A549 (cell line): ENCODE data around the gene SKA2. TPM values are rescaled to one million over a fixed set of nuclear protein-coding genes. Genes with fewer than 3 reads are reported as not detected.

Experiments used
- ATAC-seq, 2 experiments: fragments of 200-7000 bp in 1 of 2; fragments of >200 bp in 1 of 2; cut with Nextera tagmentation in 1 of 2; cut with Tn5 transposase in 1 of 2; 3 replicates each; pipeline versions ENCODE4 v1.8.0 to v1.9.1; 2018 to 2020; ENCODE audit warnings: mild to moderate bottlenecking in 1 of 2, moderate library complexity in 1 of 2
- CTCF ChIA-PET: fragments of 300-600 bp; sonication (Branson Sonifier 250); formaldehyde crosslinking; extraction: SDS; loops from one replicate; lab custom pipeline; 2021; ENCODE audit warnings: antibody characterized with exemption, inconsistent platforms; lab: Yijun Ruan, JAX
- POLR2A ChIA-PET: fragments of 350-600 bp; formaldehyde crosslinking; extraction: SDS; loops from one replicate; lab custom pipeline; 2021; ENCODE audit warnings: antibody characterized with exemption, inconsistent platforms; lab: Yijun Ruan, JAX
- DNase-seq, 2 experiments: peaks; one replicate each; pipeline versions ENCODE4 v3.0.0 to v3.0.0-alpha.2; 2011 to 2016; ENCODE audit warnings: low read depth in 1 of 2, low spot score in 1 of 2
- FAIRE-seq: peaks from 2 replicates; lab custom pipeline; 2011; peaks lifted over from hg19 to GRCh38; lab: Jason Lieb, UNC
- H3K27ac ChIP-seq, 2 experiments: fragments of >200 bp; sonication (Bioruptor Twin); formaldehyde crosslinking; 3 replicates each; pipeline ENCODE4 v1.5.1; 2016 to 2017
- H3K4me1 ChIP-seq: fragments of >200 bp; sonication (Bioruptor Twin); formaldehyde crosslinking; 3 replicates; pipeline ENCODE4 v1.6.1; 2016
- H3K4me2 ChIP-seq: fragments of >200 bp; sonication (Bioruptor Twin); formaldehyde crosslinking; 3 replicates; pipeline ENCODE4 v1.6.1; 2016
- H3K4me3 ChIP-seq: fragments of >200 bp; sonication (Bioruptor Twin); formaldehyde crosslinking; 3 replicates; pipeline ENCODE4 v1.5.1; 2016
- H3K9me3 ChIP-seq: fragments of >200 bp; sonication (Bioruptor Twin); formaldehyde crosslinking; 3 replicates; pipeline ENCODE4 v1.6.1; 2016
- ATOH8 ChIP-seq: fragments of 250-450 bp; sonication (Bioruptor Pico); IDR thresholded peaks from 2 replicates; pipeline ENCODE4 v1.5.0; 2020; ENCODE audit warnings: low read depth, mild to moderate bottlenecking, moderate library complexity
- CBX8 ChIP-seq: fragments of 200-600 bp; sonication (generic); IDR thresholded peaks from 2 replicates; pipeline ENCODE4 v1.6.1; 2016
- CEBPB ChIP-seq, 2 experiments: fragments of >200 bp in 1 of 2; sonication (Bioruptor Twin) in 1 of 2; formaldehyde crosslinking in 1 of 2; IDR thresholded peaks; 2 replicates each; pipeline ENCODE4 v1.6.1; 2012 to 2016
- CHD2 ChIP-seq: fragments of 150-350 bp; IDR thresholded peaks from 2 replicates; pipeline ENCODE4 v1.6.1; 2014; ENCODE audit warnings: low read length; ENCODE audit not compliant: partially characterized antibody
- E2F6 ChIP-seq: IDR thresholded peaks from 2 replicates; pipeline ENCODE4 v1.6.1; 2012; ENCODE audit warnings: low read depth, borderline replicate concordance
- EHF ChIP-seq: fragments of 250-450 bp; sonication (Bioruptor Pico); IDR thresholded peaks from 2 replicates; pipeline ENCODE4 v1.5.0; 2020; ENCODE audit warnings: mild to moderate bottlenecking
- EHMT2 ChIP-seq: fragments of 200-600 bp; sonication (generic); IDR thresholded peaks from 2 replicates; pipeline ENCODE4 v1.6.1; 2016; ENCODE audit warnings: antibody characterized with exemption, low read depth, mild to moderate bottlenecking, moderate library complexity
- ELK1 ChIP-seq: fragments of 150-350 bp; IDR thresholded peaks from 2 replicates; pipeline ENCODE4 v1.6.1; 2014; ENCODE audit warnings: low read depth, mild to moderate bottlenecking, low read length
- EP300 ChIP-seq, 2 experiments: fragments of >200 bp; sonication (Bioruptor Twin); formaldehyde crosslinking; IDR thresholded peaks; 2 replicates in 1 of 2; 3 replicates in 1 of 2; pipeline ENCODE4 v1.6.1; 2016 to 2017
- FOXS1 ChIP-seq: fragments of 250-450 bp; sonication (Bioruptor Pico); IDR thresholded peaks from 2 replicates; pipeline ENCODE4 v1.5.0; 2020; ENCODE audit warnings: mild to moderate bottlenecking, moderate library complexity
- HEYL ChIP-seq: fragments of 250-450 bp; sonication (Bioruptor Pico); IDR thresholded peaks from 2 replicates; pipeline ENCODE4 v1.8.0; 2021; ENCODE audit warnings: mild to moderate bottlenecking, moderate library complexity
- HMGXB4 ChIP-seq: fragments of 250-450 bp; sonication (Bioruptor Pico); IDR thresholded peaks from 2 replicates; pipeline ENCODE4 v1.5.0; 2021; ENCODE audit warnings: mild to moderate bottlenecking, moderate library complexity, borderline replicate concordance
- KDM1A ChIP-seq: fragments of 200-600 bp; sonication (generic); IDR thresholded peaks from 2 replicates; pipeline ENCODE4 v1.6.1; 2016; ENCODE audit warnings: low read depth, mild to moderate bottlenecking
- PBX3 ChIP-seq: IDR thresholded peaks from 2 replicates; pipeline ENCODE4 v1.6.1; 2012
- POLR2A ChIP-seq: IDR thresholded peaks from 2 replicates; pipeline ENCODE4 v1.6.1; 2012; ENCODE audit warnings: mild to moderate bottlenecking, low read length
- POLR2AphosphoS2 ChIP-seq: conservative IDR thresholded peaks from 2 replicates; pipeline ENCODE4 v1.6.1; 2012; ENCODE audit warnings: low read length, improper control_type of control experiment, inconsistent platforms
- RAD21 ChIP-seq, 2 experiments: fragments of >200 bp in 1 of 2; sonication (Bioruptor Twin) in 1 of 2; formaldehyde crosslinking in 1 of 2; IDR thresholded peaks in 1 of 2; conservative IDR thresholded peaks in 1 of 2; 2 replicates in 1 of 2; 3 replicates in 1 of 2; pipeline ENCODE4 v1.6.1; 2012 to 2018; ENCODE audit warnings: inconsistent platforms in 1 of 2
- RCOR1 ChIP-seq: fragments of 150-350 bp; IDR thresholded peaks from 2 replicates; pipeline ENCODE4 v1.6.1; 2014; ENCODE audit warnings: antibody characterized with exemption, low read length, low read depth
- REST ChIP-seq: fragments of 200-600 bp; sonication (generic); IDR thresholded peaks from 2 replicates; pipeline ENCODE4 v1.6.1; 2016; ENCODE audit warnings: antibody characterized with exemption, mild to moderate bottlenecking, moderate library complexity
- RFX5 ChIP-seq: fragments of 450-650 bp; IDR thresholded peaks from 2 replicates; pipeline ENCODE4 v1.7.1; 2014; ENCODE audit warnings: antibody characterized with exemption, mild to moderate bottlenecking, moderate library complexity
- SMC3 ChIP-seq: fragments of >200 bp; sonication (Bioruptor Twin); formaldehyde crosslinking; IDR thresholded peaks from 3 replicates; pipeline ENCODE4 v1.6.1; 2018; ENCODE audit warnings: inconsistent platforms
- TP53 ChIP-seq: fragments of 250-450 bp; sonication (Bioruptor Pico); IDR thresholded peaks from 2 replicates; pipeline ENCODE4 v1.5.0; 2021; ENCODE audit warnings: mild to moderate bottlenecking, moderate library complexity
- ZC3H11A ChIP-seq: fragments of 450-650 bp; IDR thresholded peaks from 2 replicates; pipeline ENCODE4 v1.6.1; 2014; ENCODE audit warnings: antibody characterized with exemption, mild to moderate bottlenecking
- WGBS: methylation state at CpG from one replicate; pipeline ENCODE4 v1.1.6; 2017; ENCODE audit errors: missing lambda C conversion rate; 5-methylcytosine and 5-hydroxymethylcytosine counted together
- polyA plus RNA-seq, 4 experiments: library from polyadenylated mRNA; depleted of rRNA in 3 of 4; stranded (reverse); fragments of >200 nt; fragmentation: RNase III in 1 of 4; extraction: RNeasy Plus Mini Kit Qiagen cat#74134 plus additional on column Dnase treatment in 1 of 4; gene quantifications; 2 replicates in 3 of 4; 3 replicates in 1 of 4; pipeline ENCODE4 v1.2.3, GENCODE V29; 2011 to 2017

SKA2 gene
- polyA plus RNA-seq, 2 of the 4 experiments (the other 2 are of a cell fraction) = 59.6 to 147 TPM

GRCh38 chr17:59186850-59187249 lies 31.9 kb upstream of the SKA2 start:
- CTCF ChIA-PET = interaction anchor here (2.6 kb wide), 1 partner anchor 11 kb away, joined by 13 read pairs; no protein-coding TSS in a partner anchor
- Histone ChIP-seq H3K9me3 (no peaks in the 10 kb centered on the region), H3K4me3 (no peak overlapping the region), H3K4me2 (no peak overlapping the region), H3K27ac (no peak overlapping the region), H3K4me1 (no peaks in the 10 kb centered on the region)
- POLR2A ChIA-PET = no interaction called here
- FAIRE-seq (no peak), ATAC-seq (no peak), DNase-seq (no peak)
- TF ChIP-seq CHD2 (no peak), EHF (CRISPR knock-in tag) (no peak), TP53 (CRISPR knock-in tag) (no peak), ELK1 (no peak), PBX3 (no peak), SMC3 (no peak), CBX8 (no peak), KDM1A (no peak), REST (no peak), POLR2A (no peak), RCOR1 (no peak), HEYL (no peak), EHMT2 (no peak)
- 93% methylated on average over 3 of the region's 3 CpGs for WGBS

- ChIA-PET CTCF (interaction anchor here (0.6 to 3.3 kb wide), 6 partner anchors 12 to 76 kb away, joined by 3 to 13 read pairs (median 3); no protein-coding TSS in a partner anchor), POLR2A (interaction anchor here (1.0 kb wide), 1 partner anchor 200 kb away, joined by 3 read pairs; no protein-coding TSS in a partner anchor)
- DNase-seq = no peak
- Histone ChIP-seq H3K27ac (no peak overlapping the region), H3K9me3 (no peaks in the 10 kb centered on the region), H3K4me3 (no peak overlapping the region), H3K4me1 (no peaks in the 10 kb centered on the region), H3K4me2 (no peak overlapping the region)
- no peak for ATAC-seq
- FAIRE-seq = no peak
- TF ChIP-seq HEYL = no peak
- TF ChIP-seq EP300 (IDR thresholded peaks at IDR 0.05) = no peak
- no peak for TF ChIP-seq CEBPB (IDR thresholded peaks at IDR 0.05)
- TF ChIP-seq HMGXB4 (CRISPR knock-in tag) = no peak
- TF ChIP-seq REST = no peak
- no peak for TF ChIP-seq ATOH8
- no peak for TF ChIP-seq RFX5
- no peak for TF ChIP-seq E2F6
- no peak for TF ChIP-seq FOXS1 (CRISPR knock-in tag)
- TF ChIP-seq POLR2AphosphoS2 = no peak
- TF ChIP-seq RAD21 (conservative IDR thresholded peaks at IDR 0.05 in 1 of 2, IDR thresholded peaks at IDR 0.05 in 1 of 2) = no peak
- TF ChIP-seq ZC3H11A = no peak
Observed at GRCh38 chr17:59185997-59186396, 31.0 kb upstream of the SKA2 start.
